Activated T-helper 2 cell treated with anti-CD3 and anti-CD28 coated beads, Interferon-gamma antibody, Interleukin-2, Interleukin-4, amounts not matched to agents 10 μg/mL and 5 μg/mL and 100 μg/mL, durations not matched to agents 14 hours and 24 hours and 36 hours (primary cell): ENCODE results near the gene LTK. TPM values are rescaled to one million over a fixed set of nuclear protein-coding genes. Genes with fewer than 3 reads are reported as not detected.

Experiments
- DNase-seq: peaks from one replicate; pipeline ENCODE4 v3.0.0; 2021; ENCODE audit warnings: low spot score
- H3K27ac Mint-ChIP-seq: one replicate; pipeline ENCODE4 v1.8.0; 2021; ENCODE audit warnings: mixed read lengths
- H3K27me3 Mint-ChIP-seq: one replicate; pipeline ENCODE4 v1.8.0; 2021; ENCODE audit warnings: low read depth, mixed read lengths
- H3K36me3 Mint-ChIP-seq: one replicate; pipeline ENCODE4 v1.8.0; 2021; ENCODE audit warnings: low read depth, mixed read lengths
- H3K4me1 Mint-ChIP-seq: one replicate; pipeline ENCODE4 v1.8.0; 2021; ENCODE audit warnings: low read depth, mixed read lengths
- H3K4me3 Mint-ChIP-seq: one replicate; pipeline ENCODE4 v1.8.0; 2021; ENCODE audit warnings: low read depth, mild to moderate bottlenecking, moderate library complexity, mixed read lengths
- H3K9me3 Mint-ChIP-seq: one replicate; pipeline ENCODE4 v1.8.0; 2021; ENCODE audit warnings: mixed read lengths
- intact Hi-C: fragments of 100-400 bp; cut with micrococcal nuclease; formaldehyde crosslinking; loops from one replicate; pipeline ENCODE4 v1.15.1; 2023
- total RNA-seq: library from RNA; stranded (reverse); gene quantifications from 2 replicates; pipeline ENCODE4 v1.2.3, GENCODE V29; 2022

LTK gene
- total RNA-seq, result 0.18 and 0.25 TPM in 2 replicates

GRCh38 chr15:41513506-41514227 lies at the start of gene LTK:
LTK (minus strand) TSS chr15:41513827; CDS start chr15:41513709, 118 bp downstream.
- DNase-seq, result no peak
- H3K4me1 Mint-ChIP-seq, result peaks cover 24% of the 10 kb centered on the region

DNA sequence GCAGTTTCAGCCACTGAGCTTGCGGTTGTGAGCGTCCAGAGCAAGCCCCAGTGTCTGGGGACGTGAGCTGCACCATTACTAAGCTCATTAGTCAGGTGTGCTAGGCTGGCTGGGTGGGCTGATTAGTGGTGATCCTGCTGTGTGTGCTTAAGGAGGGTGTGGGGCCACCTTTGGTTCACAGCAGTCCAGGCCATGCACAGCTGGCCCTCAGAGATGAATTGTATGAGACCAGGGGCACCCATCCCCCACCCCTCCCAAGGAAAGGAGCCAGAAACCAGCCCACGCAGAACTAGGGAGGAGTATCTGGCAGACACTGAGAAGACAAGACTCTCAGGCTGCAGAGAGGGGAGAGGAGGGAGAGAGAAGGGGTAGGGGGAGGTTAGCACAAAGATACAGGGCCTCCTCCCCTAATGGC lies 49.2 kb upstream of the LTK start:
- H3K4me3 Mint-ChIP-seq, result no peak overlapping the region
- no peak for DNase-seq
- no peaks in the 10 kb centered on the region for H3K9me3 Mint-ChIP-seq
- peaks cover 25% of the 10 kb centered on the region for H3K27me3 Mint-ChIP-seq
- peaks cover 10% of the 10 kb centered on the region for H3K4me1 Mint-ChIP-seq
- no peak overlapping the region for H3K27ac Mint-ChIP-seq
- intact Hi-C loops, result no loop called here
- no peaks in the 10 kb centered on the region for H3K36me3 Mint-ChIP-seq

More at GRCh38 chr15:41513506-41514227, at the start of gene LTK:
- intact Hi-C loops, result loop anchor here (2.0 to 5.0 kb wide), 3 partner anchors 19 to 46 kb away; partner anchors contain the start of gene RPAP1
- H3K9me3 Mint-ChIP-seq, result no peaks in the 10 kb centered on the region
- peaks cover 14% of the 10 kb centered on the region for H3K36me3 Mint-ChIP-seq
- peak within 1 kb of the TSS; percentile 62 for H3K4me3 Mint-ChIP-seq
- H3K27ac Mint-ChIP-seq, result no peak within 1 kb of the TSS
- peaks cover 35% of the 10 kb centered on the region for H3K27me3 Mint-ChIP-seq

- Mint-ChIP-seq H3K4me1 (peaks cover 15% of the 10 kb centered on the region), H3K27ac (no peak overlapping the region), H3K27me3 (peaks cover 25% of the 10 kb centered on the region), H3K36me3 (no peaks in the 10 kb centered on the region), H3K9me3 (no peaks in the 10 kb centered on the region), H3K4me3 (no peak overlapping the region)
- DNase-seq, result no peak
- intact Hi-C loops, result no loop called here
Measured at GRCh38 chr15:41562244-41562643, 48.6 kb upstream of the LTK start.

DNA sequence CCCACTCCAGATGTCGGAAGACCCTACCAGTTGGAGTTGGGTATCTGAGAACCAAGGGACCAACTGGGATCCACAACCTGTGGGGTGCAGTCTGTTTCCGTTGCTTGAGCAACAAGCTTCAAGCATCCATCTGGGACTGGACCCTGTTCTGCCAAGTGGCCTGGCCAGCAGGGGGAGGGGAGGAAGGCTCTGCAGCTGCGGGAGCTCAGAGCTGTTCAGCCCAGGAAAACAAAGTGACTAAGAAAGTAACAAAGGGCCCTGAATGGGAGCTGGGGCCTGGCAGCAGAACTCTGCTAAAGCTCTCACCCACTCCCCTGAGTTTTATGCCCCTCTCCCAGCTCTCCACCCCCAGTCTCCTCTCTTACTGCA lies 48.1 kb upstream of the LTK start:
- intact Hi-C loops, result no loop called here
- Mint-ChIP-seq H3K27ac (no peak overlapping the region), H3K27me3 (peaks cover 26% of the 10 kb centered on the region), H3K4me3 (no peak overlapping the region), H3K4me1 (peaks cover 15% of the 10 kb centered on the region), H3K9me3 (no peaks in the 10 kb centered on the region), H3K36me3 (no peaks in the 10 kb centered on the region)
- no peak for DNase-seq

DNA sequence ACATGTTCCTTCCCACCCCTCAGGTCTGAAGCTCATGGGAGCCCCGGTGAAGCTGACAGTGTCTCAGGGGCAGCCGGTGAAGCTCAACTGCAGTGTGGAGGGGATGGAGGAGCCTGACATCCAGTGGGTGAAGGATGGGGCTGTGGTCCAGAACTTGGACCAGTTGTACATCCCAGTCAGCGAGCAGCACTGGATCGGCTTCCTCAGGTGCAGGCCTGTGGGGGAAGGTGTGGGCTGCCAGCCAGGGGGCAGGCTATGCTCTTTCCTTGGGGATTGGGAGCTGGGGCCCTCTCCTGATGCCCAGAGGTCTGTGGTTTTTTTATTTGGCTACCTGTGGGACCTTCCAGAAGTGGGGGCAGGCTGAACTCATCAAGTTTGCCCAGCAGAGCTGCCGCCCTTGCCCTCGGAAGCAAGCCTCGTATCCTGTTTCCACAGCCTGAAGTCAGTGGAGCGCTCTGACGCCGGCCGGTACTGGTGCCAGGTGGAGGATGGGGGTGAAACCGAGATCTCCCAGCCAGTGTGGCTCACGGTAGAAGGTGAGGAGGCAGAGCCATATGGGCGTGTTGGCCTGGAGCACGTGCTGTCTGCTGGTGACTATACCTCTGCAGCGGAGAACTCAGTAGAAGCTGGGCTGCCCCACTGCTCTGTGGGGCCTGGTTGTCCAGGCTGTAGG lies 47.6 kb upstream of the LTK start:
- intact Hi-C loops, result no loop called here
- Mint-ChIP-seq H3K27ac (no peak overlapping the region), H3K36me3 (no peaks in the 10 kb centered on the region), H3K4me3 (no peak overlapping the region), H3K27me3 (peaks cover 30% of the 10 kb centered on the region), H3K4me1 (peaks cover 15% of the 10 kb centered on the region), H3K9me3 (no peaks in the 10 kb centered on the region)
- DNase-seq, result no peak

DNA sequence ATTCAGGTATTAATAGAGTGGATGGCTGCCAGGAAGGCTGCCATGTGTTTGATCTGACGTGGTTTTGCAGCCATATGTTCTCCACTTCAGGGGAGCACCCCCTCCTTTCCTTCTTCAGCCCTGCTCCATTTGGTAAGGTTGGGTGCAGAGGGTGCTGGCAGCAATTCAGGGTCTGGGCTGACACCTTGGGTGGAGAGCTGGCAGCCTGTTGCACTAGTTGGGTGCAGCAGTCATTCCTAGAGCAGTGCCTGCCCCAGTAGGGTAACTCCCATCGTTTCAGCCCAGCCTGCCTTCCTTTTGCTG lies 46.9 kb upstream of the LTK start:
- peaks cover 34% of the 10 kb centered on the region for H3K27me3 Mint-ChIP-seq
- no peaks in the 10 kb centered on the region for H3K9me3 Mint-ChIP-seq
- intact Hi-C loops, result no loop called here
- H3K36me3 Mint-ChIP-seq, result no peaks in the 10 kb centered on the region
- DNase-seq, result no peak
- H3K4me3 Mint-ChIP-seq, result peak overlapping the region; percentile 17
- peaks cover 15% of the 10 kb centered on the region for H3K4me1 Mint-ChIP-seq
- H3K27ac Mint-ChIP-seq, result no peak overlapping the region

DNA sequence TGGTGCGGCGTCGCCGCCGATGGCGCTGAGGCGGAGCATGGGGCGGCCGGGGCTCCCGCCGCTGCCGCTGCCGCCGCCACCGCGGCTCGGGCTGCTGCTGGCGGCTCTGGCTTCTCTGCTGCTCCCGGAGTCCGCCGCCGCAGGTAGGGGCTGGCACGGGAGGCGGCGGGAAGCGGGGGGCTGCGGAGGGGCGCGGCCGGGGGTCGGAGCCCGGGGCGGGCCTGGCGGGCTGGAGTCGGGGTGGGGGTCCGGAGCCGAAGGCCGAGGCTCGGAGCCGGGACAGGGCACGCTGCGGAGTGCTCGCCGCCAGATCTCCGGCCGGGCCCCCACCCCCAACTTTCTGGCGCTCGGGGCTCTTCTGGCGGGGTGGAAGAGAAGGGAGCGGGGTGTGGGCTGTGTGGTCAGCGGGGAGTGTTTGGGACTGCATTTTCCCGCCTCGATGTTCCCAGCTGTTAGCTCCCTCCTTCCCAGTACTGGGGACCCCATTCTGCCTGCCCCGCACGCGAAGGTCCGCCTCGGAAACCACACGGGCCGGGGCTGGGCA lies 45.7 kb upstream of the LTK start:
- intact Hi-C loops, result loop anchor here (5.0 kb wide), 2 partner anchors 213 to 253 kb away; partner anchors contain the start of gene MAPKBP1
- H3K27ac Mint-ChIP-seq, result no peak overlapping the region

DNA sequence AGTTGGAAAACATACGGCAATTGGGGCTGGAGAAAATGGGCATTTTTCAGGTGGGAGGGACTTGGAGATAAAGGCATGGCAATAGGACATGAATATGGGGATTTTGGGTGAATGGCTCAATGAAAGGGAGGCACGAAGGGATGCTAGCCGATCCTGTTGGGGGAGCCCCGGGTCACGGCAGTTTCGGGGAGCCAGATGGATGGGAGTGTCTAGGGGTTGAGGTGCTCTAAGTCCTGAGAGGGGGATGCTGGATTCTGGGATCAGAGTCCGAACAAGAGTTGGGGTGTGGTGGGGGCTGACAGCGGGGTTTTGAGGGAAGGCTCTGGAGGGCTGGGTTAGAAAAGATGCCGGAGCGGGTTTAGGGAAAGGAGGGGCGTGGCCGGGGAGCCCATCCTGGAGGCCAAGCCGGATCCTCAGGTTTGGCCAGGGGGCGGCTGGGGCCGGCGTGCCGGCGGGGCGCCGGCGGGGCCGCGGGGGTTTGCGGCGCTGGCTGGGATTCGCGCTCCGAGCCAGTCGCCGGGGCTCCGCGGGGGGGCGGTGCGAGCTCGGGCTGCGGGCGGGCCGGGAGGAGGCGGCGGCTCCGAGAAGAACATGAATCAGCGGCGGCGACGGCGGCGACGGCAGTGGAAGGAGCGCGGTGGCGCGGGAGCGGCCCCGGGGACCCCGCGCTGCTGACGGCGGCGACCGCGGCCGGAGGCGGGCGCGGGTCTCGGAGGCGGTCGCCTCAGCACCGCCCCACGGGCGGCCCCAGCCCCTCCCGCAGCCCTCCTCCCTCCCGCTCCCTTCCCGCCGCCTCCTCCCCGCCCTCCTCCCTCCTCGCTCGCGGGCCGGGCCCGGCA lies 45.0 kb upstream of the LTK start, which contains the start of gene TYRO3:
Gene TYRO3, plus strand, starts transcription at position 813 of the 839 bp plus-strand sequence. CDS start 46 bp downstream, outside the sequence.
- Mint-ChIP-seq H3K9me3 (no peaks in the 10 kb centered on the region), H3K4me3 (peak within 1 kb of the TSS; percentile 83), H3K27ac (peak within 1 kb of the TSS; percentile 71), H3K36me3 (no peaks in the 10 kb centered on the region), H3K4me1 (peaks cover 20% of the 10 kb centered on the region), H3K27me3 (peaks cover 39% of the 10 kb centered on the region)
- DNase-seq, result peak; percentile 61
- intact Hi-C loops, result loop anchor here (1.0 to 5.0 kb wide), 4 partner anchors 14 to 254 kb away; partner anchors contain the start of genes ITPKA, MAPKBP1 and RPAP1

More for the DNA sequence above, 45.7 kb upstream of the LTK start:
- Mint-ChIP-seq H3K36me3 (no peaks in the 10 kb centered on the region), H3K27me3 (peaks cover 39% of the 10 kb centered on the region), H3K9me3 (no peaks in the 10 kb centered on the region), H3K4me1 (peaks cover 20% of the 10 kb centered on the region), H3K4me3 (peak overlapping the region; percentile 75)
- DNase-seq, result no peak

DNA sequence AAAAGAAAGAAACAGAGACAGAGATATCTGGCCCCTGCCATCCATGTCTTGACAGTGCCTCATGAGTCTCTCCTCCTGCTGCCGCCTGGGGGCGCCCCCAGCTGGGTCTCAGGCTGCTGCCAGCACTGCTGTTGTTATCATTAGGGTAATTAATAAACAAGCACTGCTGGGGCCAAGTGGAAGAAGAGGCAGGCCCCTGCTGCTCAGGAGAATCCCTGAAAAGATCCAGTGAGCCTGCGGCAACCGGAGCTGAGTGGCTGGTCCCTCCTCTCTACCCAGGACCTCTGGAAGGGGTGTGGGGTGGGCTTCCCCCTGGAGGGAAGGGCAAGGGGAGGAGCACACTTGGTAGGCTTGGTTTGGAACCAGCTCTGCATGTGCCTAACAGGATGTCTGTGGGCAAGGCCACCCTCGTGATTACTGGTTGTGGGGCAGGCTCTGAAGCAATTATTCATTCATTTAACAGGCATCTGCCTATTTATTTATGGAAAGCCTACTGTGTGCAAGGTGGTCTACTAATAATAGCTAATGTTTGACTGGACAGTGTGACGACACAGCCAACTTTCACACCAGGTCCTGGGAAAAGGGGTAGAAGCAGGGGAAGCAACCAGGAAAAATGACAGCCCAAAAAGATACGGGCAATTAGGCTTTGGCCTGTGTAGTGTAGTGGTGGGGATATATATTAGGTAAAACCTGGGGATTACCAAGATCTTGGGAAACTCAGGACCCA lies 44.2 kb upstream of the LTK start:
- DNase-seq, result peak; percentile 62
- intact Hi-C loops, result loop anchor here (1.0 to 5.0 kb wide), 4 partner anchors 14 to 254 kb away; partner anchors contain the start of genes ITPKA, MAPKBP1 and RPAP1
- Mint-ChIP-seq H3K27ac (peak overlapping the region; percentile 71), H3K4me3 (peak overlapping the region; percentile 83), H3K36me3 (no peaks in the 10 kb centered on the region), H3K27me3 (peaks cover 42% of the 10 kb centered on the region), H3K9me3 (no peaks in the 10 kb centered on the region), H3K4me1 (peaks cover 20% of the 10 kb centered on the region)

GRCh38 chr15:41556677-41557076 lies 43.0 kb upstream of the LTK start:
- no peak overlapping the region for H3K4me3 Mint-ChIP-seq
- H3K27me3 Mint-ChIP-seq, result peaks cover 41% of the 10 kb centered on the region
- intact Hi-C loops, result loop anchor here (5.0 kb wide), 2 partner anchors 216 to 256 kb away; partner anchors contain the start of gene MAPKBP1
- H3K9me3 Mint-ChIP-seq, result no peaks in the 10 kb centered on the region
- H3K4me1 Mint-ChIP-seq, result peaks cover 20% of the 10 kb centered on the region
- no peak overlapping the region for H3K27ac Mint-ChIP-seq
- H3K36me3 Mint-ChIP-seq, result no peaks in the 10 kb centered on the region
- DNase-seq, result no peak

DNA sequence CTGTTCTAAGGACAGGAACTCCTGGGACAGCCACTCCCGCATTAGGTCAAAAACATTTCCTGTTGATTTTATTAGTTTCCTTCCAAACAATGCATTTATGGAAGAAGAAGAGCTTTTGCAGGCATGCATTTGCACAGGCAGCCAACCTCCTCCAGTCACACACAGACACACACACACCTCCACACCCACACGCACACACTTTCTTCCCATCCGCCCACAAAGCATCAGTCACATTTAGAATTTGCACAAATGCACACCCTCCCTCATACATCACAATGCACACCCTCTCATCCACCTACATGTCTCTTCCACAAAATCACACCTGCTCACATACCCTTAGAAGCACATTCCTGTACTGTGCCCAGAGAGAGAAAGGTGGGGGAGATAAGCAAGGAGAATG lies 41.3 kb upstream of the LTK start:
- H3K36me3 Mint-ChIP-seq, result no peaks in the 10 kb centered on the region
- intact Hi-C loops, result loop anchor here (5.0 kb wide), 2 partner anchors 217 to 257 kb away; partner anchors contain the start of gene MAPKBP1
- no peak overlapping the region for H3K4me3 Mint-ChIP-seq
- H3K9me3 Mint-ChIP-seq, result no peaks in the 10 kb centered on the region
- peaks cover 26% of the 10 kb centered on the region for H3K27me3 Mint-ChIP-seq
- no peak for DNase-seq
- peaks cover 20% of the 10 kb centered on the region for H3K4me1 Mint-ChIP-seq
- H3K27ac Mint-ChIP-seq, result no peak overlapping the region

DNA sequence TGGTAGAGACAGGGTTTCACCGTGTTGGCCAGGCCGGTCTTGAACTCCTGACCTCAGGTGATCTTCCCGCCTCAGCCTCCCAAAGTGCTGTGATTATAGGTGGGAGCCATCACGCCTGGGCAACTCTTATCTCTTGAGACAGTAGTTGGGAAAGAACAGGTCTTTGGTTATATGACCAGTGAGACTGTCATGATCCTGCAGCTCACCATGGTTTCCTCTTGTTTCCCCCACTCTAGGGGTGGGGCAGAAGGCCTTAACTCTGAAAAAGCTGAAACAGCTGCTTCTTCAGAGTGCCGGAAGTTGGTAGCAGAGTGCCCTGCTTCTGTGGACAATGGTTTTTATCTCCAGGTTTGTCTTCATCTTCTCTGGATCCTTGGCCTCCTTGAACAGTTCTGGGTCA lies 40.7 kb upstream of the LTK start:
- H3K9me3 Mint-ChIP-seq, result no peaks in the 10 kb centered on the region
- peaks cover 17% of the 10 kb centered on the region for H3K4me1 Mint-ChIP-seq
- no peak for DNase-seq
- intact Hi-C loops, result no loop called here
- H3K27ac Mint-ChIP-seq, result no peak overlapping the region
- no peak overlapping the region for H3K4me3 Mint-ChIP-seq
- H3K27me3 Mint-ChIP-seq, result peaks cover 22% of the 10 kb centered on the region
- H3K36me3 Mint-ChIP-seq, result no peaks in the 10 kb centered on the region
